ENCODE results near the gene SLCO2A1.

The SLCO2A1 gene

DNA sequence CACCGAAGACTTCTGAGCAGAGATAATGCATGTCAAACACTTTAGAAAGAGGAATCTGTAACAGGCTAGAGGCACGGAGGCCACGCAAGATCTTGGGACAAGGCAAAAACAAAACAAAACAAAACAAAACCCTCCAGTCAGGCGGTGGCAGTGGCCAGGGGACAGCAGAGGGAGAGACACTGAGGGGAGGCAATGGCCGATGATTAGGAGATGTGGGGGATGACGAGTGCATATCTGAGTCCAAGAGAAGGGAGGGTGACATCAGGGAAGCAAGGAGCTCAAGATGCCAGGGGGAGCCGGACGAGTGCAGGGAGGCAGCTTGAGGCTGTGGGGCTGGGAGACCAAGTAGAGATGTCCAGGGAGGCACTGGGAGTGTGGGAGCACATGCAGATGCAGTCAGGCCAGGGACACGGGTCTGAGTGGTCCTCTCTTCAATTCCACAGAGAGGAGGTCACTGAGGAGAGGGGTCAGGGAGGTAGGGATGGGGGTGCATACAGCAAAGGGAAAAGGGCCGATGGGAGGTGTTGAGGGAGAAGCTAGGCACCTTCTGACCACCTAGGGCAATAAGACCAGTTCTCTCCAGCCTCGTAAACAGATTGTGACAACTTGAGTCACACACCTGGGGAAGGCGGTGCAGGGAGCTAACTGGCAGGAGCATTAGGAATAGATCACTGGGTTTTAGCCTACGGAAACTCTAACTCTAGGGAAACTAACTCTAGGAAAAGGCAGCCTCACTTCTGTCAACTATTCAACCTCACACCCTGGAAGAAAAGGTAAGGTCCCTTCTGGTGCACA, 29.6 kb downstream of the SLCO2A1 start:
- no peak for DNase-seq (ENCODE audit: low read depth)

- DNase-seq (ENCODE audit: low read depth) = no peak
Measured at GRCh38 chr3:133998691-133999241, 31.0 kb downstream of the SLCO2A1 start.

GRCh38 chr3:133997871-133998635, 31.7 kb downstream of the SLCO2A1 start:
- DNase-seq (ENCODE audit: low read depth) = no peak

DNA sequence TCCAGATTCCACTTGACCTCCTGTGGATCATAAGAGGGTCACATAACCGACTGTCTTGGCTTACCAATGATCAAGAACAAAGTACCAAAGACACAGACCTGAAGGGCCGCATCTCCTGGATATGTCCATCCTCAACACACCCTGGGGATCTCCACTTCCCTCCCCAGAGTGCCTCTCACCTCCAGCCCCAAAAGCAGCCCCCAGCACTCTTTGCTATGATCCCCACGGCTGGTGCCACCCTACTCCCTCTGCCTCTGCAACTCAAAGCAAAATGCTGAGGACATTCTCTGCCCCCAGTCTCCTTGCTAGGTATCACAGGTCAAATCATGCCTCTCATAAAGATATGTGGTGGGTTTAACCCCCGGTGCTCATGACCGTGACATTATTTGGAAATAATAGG, 32.7 kb downstream of the SLCO2A1 start:
- no peak for DNase-seq (ENCODE audit: low read depth)

- no peak for DNase-seq (ENCODE audit: low read depth)
Measured at GRCh38 chr3:133996251-133996661, 33.5 kb downstream of the SLCO2A1 start.

GRCh38 chr3:133995264-133995663, 34.5 kb downstream of the SLCO2A1 start:
- DNase-seq (ENCODE audit: low read depth) = no peak

DNA sequence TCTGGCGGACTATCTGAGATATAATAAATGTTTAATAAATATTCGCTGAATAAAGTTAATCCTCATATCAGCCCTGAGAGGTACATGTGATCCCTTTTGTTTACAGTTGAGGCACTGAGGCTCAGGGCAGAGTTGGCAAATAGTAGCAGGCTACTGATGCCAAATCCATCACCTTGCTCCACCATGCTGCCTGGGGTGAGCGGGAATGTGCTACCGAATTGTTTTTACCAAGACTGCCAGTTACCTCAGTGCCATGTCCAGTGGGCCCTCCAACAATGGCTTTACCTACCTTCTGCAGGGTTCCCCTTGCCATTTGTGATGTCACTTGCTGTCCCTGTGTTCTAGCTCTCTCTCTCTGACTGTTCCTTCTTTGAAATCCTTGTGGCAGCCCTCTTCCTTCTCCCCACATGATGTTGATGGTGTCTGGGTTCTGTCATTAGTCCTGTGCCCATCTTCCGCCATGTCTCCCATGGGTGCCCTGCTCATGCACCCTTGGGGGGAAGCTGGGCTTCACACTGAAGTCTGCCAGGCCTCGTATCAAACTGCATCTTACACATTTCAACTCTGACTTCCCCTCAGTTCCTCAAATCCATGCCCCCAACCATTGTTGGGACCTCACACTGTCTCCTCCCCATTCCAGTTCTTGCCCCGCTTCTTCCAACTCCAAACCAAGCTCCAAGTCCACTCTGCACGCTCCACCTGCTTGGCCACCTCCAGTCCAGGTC, 35.4 kb downstream of the SLCO2A1 start:
- DNase-seq (ENCODE audit: low read depth) = no peak

GRCh38 chr3:133992951-133993620, 36.6 kb downstream of the SLCO2A1 start:
- DNase-seq (ENCODE audit: low read depth) = peak; percentile 35

GRCh38 chr3:133992381-133992780, 37.3 kb downstream of the SLCO2A1 start:
- DNase-seq (ENCODE audit: low read depth) = no peak

- no peak for DNase-seq (ENCODE audit: low read depth)
Measured at GRCh38 chr3:133991637-133992036, 38.1 kb downstream of the SLCO2A1 start.

DNA sequence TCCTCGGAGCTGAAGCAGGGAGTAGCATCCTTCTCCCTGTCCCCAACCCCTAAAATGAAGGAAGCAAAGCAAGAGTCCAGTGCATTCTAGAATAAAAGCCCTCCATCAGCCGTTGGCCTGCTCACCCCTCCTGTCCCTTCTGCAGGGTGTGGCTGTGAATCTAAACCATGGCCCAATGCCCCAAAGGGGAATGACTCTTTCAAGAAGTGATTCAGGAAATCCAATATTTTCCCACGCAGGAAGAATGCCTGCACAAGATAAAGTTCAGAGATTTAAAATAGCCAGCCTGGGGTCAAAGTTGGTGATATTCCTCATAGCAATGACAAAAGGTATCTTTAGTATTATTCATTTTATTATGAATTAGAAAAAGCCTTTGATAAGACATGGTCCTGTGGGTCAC, 38.5 kb downstream of the SLCO2A1 start:
- no peak for DNase-seq (ENCODE audit: low read depth)

DNA sequence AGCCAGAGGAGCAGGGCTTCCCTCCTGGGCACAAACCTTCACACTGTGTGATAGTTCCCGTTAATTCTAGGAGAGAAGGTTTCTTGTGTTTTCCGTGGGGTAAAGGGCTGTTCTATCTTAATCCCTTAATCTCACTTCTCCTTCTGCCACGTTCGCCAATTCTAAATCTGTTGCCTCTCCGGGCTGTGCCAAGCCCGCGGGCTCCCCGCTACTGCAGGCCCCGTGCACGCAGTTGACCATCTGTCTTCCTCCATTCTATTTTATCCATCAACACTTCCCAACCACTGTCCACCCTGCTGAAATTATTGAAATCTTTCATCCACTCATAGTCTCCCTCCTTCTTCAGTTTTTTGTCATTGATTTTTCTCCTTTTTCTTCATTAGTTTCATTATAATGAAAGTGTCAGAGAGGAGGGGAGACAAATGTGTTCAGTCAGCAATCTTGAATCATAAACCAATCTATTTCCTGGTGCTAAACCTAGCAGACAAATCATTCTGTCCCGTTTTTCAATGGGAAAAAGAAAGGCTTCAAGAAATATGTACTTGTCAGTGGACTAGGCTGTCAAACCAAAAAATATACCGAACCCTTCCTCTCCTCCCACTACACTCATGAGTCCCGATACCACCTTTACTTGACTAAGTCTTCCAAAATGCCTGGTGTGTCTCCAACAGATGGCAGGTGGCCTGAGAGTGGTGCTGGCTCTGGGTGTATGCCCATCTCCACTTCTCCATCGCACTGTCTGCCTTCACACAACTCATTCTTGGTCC, 39.6 kb downstream of the SLCO2A1 start:
- no peak for DNase-seq (ENCODE audit: low read depth)

GRCh38 chr3:133988631-133989161, 41.0 kb downstream of the SLCO2A1 start:
- DNase-seq (ENCODE audit: low read depth) = no peak

DNA sequence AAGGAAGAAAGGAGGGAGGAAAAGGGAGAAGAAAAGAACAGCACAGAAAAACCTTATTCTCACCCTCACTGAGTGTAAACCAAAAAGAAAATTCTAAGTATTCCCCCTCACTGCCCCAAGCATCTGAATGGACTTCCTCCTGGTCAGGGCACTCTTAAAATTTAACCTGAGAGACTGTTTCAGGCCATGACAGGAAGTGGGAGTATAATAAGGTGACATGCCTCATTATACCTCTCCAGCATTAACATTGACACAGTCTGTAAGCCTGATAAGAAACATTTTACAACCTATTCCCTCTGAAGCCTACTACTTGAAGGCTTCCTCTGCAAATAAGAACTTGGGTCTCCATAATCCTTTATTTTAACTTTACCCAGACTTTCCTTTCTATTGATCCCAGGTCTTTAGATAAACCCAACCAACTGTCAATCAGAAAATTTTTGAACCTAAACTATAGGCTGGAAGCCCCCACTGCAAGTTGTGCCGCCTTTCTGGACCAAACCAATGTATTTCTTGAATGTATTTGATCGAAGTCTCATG, 41.7 kb downstream of the SLCO2A1 start:
- DNase-seq (ENCODE audit: low read depth) = no peak

DNA sequence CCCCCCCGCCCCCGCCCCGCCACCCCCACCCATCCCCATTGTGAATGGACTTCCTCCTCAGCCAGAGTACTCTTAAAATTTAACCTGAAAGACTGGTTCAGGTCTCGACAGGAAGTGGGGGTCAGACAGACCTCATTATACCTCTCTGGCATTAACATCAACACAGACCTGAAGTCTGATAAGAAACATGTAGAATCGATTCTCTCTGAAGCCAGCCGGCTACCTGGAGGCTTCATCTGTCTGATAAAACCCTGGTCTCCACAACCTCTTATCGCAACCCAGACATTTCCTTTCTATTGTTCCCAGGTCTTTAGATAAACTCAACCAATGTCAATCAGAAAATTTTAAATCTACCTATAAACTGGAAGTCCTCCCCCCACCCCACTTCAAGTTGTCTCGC, 42.6 kb downstream of the SLCO2A1 start:
- no peak for DNase-seq (ENCODE audit: low read depth)

GRCh38 chr3:133986311-133986710, 43.4 kb downstream of the SLCO2A1 start:
- DNase-seq (ENCODE audit: low read depth) = no peak

- DNase-seq (ENCODE audit: low read depth) = no peak
Measured at GRCh38 chr3:133984975-133985374, 44.8 kb downstream of the SLCO2A1 start.

- DNase-seq (ENCODE audit: low read depth) = no peak
Measured at GRCh38 chr3:133983576-133984560, 45.9 kb downstream of the SLCO2A1 start.

GRCh38 chr3:133983126-133983525, 46.6 kb downstream of the SLCO2A1 start:
- no peak for DNase-seq (ENCODE audit: low read depth)

Data from amniotic epithelial cell (primary cell).